Measurements from ENCODE around the gene ANTXR1.

GRCh38 chr2:69285379-69285894, 272.5 kb downstream of the ANTXR1 start:
- TF ChIP-seq CTCF (optimal IDR thresholded peaks at IDR 0.05 in 1 of 3, IDR thresholded peaks at IDR 0.05 in 1 of 3, conservative IDR thresholded peaks at IDR 0.05 in 1 of 3; ENCODE audit: extremely low read depth in 1 of 3, insufficient read depth in 2 of 3, low read length in 3 of 3), result no peak
- no peak for TF ChIP-seq EZH2 (IDR thresholded peaks at IDR 0.05; ENCODE audit: low read length)

Data from keratinocyte (primary cell).